Measurements from ENCODE around the gene LONP2. TPM values are rescaled to one million over a fixed set of nuclear protein-coding genes. Genes with fewer than 3 reads are reported as not detected.

LONP2 gene
- total and polyA plus RNA-seq, 2 experiments from 2014 or later, result 12.4 to 25.2 TPM

DNA sequence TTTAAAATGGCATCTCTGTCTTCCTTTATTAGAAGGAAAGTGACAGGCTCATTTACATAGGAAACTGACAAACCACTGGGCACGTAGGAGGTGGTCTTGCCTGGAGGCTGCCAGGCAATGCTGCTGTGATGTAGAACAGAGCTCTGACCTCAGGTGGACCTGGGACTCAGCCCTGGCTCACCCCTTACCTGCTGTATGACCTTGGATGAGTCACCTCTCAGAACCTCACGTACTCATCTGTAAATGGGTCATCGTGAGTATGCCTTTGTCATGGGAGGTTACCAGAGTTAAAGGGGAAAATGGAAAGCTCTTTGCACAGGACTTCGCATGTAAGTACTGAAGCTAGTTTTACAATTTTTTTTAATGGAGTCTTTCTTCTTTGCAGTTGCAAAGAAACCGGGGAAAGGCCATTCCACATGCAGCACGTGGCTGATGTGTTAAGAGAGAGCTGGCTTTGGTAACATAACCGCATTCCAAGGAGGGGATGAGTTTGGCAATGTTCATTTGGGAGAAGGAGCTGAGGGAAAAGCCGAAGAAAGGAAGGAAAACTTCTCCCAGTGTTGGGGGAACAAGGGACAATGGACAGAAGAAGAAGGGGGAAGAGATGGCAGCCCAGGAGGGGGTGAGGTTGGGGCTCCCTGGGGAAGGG lies 37.4 kb upstream of the LONP2 start:
- no peak for DNase-seq (ENCODE audit: low spot score)
- H3K79me2 ChIP-seq (replicated peaks; ENCODE audit: insufficient read depth), result no peaks in the 10 kb centered on the region
- no peak overlapping the region for H3K27ac Mint-ChIP-seq
- no peaks in the 10 kb centered on the region for H3K27me3 ChIP-seq (ENCODE audit: insufficient read depth)
- H3K9me3 Mint-ChIP-seq, result no peaks in the 10 kb centered on the region
- no peaks in the 10 kb centered on the region for H3K4me1 ChIP-seq (ENCODE audit: insufficient read depth)
- H3K4me3 Mint-ChIP-seq, result no peak overlapping the region
- H3K4me2 ChIP-seq, result no peak overlapping the region
- H3K9me2 ChIP-seq (ENCODE audit: insufficient read depth), result no peaks in the 10 kb centered on the region
- TF ChIP-seq, protein P1, sequence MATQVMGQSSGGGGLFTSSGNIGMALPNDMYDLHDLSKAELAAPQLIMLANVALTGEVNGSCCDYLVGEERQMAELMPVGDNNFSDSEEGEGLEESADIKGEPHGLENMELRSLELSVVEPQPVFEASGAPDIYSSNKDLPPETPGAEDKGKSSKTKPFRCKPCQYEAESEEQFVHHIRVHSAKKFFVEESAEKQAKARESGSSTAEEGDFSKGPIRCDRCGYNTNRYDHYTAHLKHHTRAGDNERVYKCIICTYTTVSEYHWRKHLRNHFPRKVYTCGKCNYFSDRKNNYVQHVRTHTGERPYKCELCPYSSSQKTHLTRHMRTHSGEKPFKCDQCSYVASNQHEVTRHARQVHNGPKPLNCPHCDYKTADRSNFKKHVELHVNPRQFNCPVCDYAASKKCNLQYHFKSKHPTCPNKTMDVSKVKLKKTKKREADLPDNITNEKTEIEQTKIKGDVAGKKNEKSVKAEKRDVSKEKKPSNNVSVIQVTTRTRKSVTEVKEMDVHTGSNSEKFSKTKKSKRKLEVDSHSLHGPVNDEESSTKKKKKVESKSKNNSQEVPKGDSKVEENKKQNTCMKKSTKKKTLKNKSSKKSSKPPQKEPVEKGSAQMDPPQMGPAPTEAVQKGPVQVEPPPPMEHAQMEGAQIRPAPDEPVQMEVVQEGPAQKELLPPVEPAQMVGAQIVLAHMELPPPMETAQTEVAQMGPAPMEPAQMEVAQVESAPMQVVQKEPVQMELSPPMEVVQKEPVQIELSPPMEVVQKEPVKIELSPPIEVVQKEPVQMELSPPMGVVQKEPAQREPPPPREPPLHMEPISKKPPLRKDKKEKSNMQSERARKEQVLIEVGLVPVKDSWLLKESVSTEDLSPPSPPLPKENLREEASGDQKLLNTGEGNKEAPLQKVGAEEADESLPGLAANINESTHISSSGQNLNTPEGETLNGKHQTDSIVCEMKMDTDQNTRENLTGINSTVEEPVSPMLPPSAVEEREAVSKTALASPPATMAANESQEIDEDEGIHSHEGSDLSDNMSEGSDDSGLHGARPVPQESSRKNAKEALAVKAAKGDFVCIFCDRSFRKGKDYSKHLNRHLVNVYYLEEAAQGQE (IDR thresholded peaks at IDR 0.05; ENCODE audit: unreplicated experiment), result no peak
- no peak for TF ChIP-seq ZNF331 (CRISPR knock-in tag; IDR thresholded peaks at IDR 0.05; ENCODE audit: low read depth)
- TF ChIP-seq, protein P2, sequence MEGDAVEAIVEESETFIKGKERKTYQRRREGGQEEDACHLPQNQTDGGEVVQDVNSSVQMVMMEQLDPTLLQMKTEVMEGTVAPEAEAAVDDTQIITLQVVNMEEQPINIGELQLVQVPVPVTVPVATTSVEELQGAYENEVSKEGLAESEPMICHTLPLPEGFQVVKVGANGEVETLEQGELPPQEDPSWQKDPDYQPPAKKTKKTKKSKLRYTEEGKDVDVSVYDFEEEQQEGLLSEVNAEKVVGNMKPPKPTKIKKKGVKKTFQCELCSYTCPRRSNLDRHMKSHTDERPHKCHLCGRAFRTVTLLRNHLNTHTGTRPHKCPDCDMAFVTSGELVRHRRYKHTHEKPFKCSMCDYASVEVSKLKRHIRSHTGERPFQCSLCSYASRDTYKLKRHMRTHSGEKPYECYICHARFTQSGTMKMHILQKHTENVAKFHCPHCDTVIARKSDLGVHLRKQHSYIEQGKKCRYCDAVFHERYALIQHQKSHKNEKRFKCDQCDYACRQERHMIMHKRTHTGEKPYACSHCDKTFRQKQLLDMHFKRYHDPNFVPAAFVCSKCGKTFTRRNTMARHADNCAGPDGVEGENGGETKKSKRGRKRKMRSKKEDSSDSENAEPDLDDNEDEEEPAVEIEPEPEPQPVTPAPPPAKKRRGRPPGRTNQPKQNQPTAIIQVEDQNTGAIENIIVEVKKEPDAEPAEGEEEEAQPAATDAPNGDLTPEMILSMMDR (conservative IDR thresholded peaks at IDR 0.05; ENCODE audit: low read depth in 2 of 2), result no peak
- TF ChIP-seq, protein P3, sequence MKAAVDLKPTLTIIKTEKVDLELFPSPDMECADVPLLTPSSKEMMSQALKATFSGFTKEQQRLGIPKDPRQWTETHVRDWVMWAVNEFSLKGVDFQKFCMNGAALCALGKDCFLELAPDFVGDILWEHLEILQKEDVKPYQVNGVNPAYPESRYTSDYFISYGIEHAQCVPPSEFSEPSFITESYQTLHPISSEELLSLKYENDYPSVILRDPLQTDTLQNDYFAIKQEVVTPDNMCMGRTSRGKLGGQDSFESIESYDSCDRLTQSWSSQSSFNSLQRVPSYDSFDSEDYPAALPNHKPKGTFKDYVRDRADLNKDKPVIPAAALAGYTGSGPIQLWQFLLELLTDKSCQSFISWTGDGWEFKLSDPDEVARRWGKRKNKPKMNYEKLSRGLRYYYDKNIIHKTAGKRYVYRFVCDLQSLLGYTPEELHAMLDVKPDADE (IDR thresholded peaks at IDR 0.05), result no peak
- TF ChIP-seq STAT1 (IDR thresholded peaks at IDR 0.05; ENCODE audit: unreplicated experiment), result no peak
- TF ChIP-seq, protein P4, sequence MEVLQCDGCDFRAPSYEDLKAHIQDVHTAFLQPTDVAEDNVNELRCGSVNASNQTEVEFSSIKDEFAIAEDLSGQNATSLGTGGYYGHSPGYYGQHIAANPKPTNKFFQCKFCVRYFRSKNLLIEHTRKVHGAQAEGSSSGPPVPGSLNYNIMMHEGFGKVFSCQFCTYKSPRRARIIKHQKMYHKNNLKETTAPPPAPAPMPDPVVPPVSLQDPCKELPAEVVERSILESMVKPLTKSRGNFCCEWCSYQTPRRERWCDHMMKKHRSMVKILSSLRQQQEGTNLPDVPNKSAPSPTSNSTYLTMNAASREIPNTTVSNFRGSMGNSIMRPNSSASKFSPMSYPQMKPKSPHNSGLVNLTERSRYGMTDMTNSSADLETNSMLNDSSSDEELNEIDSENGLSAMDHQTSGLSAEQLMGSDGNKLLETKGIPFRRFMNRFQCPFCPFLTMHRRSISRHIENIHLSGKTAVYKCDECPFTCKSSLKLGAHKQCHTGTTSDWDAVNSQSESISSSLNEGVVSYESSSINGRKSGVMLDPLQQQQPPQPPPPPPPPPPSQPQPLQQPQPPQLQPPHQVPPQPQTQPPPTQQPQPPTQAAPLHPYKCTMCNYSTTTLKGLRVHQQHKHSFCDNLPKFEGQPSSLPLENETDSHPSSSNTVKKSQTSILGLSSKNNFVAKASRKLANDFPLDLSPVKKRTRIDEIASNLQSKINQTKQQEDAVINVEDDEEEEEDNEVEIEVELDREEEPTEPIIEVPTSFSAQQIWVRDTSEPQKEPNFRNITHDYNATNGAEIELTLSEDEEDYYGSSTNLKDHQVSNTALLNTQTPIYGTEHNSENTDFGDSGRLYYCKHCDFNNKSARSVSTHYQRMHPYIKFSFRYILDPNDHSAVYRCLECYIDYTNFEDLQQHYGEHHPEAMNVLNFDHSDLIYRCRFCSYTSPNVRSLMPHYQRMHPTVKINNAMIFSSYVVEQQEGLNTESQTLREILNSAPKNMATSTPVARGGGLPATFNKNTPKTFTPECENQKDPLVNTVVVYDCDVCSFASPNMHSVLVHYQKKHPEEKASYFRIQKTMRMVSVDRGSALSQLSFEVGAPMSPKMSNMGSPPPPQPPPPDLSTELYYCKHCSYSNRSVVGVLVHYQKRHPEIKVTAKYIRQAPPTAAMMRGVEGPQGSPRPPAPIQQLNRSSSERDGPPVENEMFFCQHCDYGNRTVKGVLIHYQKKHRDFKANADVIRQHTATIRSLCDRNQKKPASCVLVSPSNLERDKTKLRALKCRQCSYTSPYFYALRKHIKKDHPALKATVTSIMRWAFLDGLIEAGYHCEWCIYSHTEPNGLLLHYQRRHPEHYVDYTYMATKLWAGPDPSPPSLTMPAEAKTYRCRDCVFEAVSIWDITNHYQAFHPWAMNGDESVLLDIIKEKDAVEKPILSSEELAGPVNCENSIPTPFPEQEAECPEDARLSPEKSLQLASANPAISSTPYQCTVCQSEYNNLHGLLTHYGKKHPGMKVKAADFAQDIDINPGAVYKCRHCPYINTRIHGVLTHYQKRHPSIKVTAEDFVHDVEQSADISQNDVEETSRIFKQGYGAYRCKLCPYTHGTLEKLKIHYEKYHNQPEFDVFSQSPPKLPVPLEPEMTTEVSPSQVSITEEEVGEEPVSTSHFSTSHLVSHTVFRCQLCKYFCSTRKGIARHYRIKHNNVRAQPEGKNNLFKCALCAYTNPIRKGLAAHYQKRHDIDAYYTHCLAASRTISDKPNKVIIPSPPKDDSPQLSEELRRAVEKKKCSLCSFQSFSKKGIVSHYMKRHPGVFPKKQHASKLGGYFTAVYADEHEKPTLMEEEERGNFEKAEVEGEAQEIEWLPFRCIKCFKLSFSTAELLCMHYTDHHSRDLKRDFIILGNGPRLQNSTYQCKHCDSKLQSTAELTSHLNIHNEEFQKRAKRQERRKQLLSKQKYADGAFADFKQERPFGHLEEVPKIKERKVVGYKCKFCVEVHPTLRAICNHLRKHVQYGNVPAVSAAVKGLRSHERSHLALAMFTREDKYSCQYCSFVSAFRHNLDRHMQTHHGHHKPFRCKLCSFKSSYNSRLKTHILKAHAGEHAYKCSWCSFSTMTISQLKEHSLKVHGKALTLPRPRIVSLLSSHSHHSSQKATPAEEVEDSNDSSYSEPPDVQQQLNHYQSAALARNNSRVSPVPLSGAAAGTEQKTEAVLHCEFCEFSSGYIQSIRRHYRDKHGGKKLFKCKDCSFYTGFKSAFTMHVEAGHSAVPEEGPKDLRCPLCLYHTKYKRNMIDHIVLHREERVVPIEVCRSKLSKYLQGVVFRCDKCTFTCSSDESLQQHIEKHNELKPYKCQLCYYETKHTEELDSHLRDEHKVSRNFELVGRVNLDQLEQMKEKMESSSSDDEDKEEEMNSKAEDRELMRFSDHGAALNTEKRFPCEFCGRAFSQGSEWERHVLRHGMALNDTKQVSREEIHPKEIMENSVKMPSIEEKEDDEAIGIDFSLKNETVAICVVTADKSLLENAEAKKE (CRISPR knock-in tag; IDR thresholded peaks at IDR 0.05), result no peak
- TF ChIP-seq NANOG (IDR thresholded peaks at IDR 0.05; ENCODE audit: borderline replicate concordance), result no peak
- no peak for TF ChIP-seq ZNF114 (CRISPR knock-in tag; IDR thresholded peaks at IDR 0.05)
- no peak for TF ChIP-seq CREB1 (CRISPR knock-in tag; IDR thresholded peaks at IDR 0.05; ENCODE audit: low read depth)
- no peak for TF ChIP-seq POLR2AphosphoS5 (IDR thresholded peaks at IDR 0.05; ENCODE audit: low read depth)
- TF ChIP-seq EZH2 (IDR thresholded peaks at IDR 0.05; ENCODE audit: low read depth, unreplicated experiment), result no peak
- TF ChIP-seq EZH2phosphoT487 (IDR thresholded peaks at IDR 0.05; ENCODE audit: unreplicated experiment), result no peak
- TF ChIP-seq JUNB (IDR thresholded peaks at IDR 0.05; ENCODE audit: unreplicated experiment), result no peak
- H3F3A ChIP-seq (replicated peaks; ENCODE audit: low read depth), result no peaks in the 10 kb centered on the region
- H4K20me1 ChIP-seq (replicated peaks; ENCODE audit: insufficient read depth), result no peaks in the 10 kb centered on the region
- ATAC-seq, result no peak
- H3K27ac ChIP-seq (ENCODE audit: low read depth), result no peak overlapping the region
- H3K36me3 Mint-ChIP-seq (ENCODE audit: low read depth), result no peaks in the 10 kb centered on the region
- no peaks in the 10 kb centered on the region for H3K36me3 ChIP-seq (ENCODE audit: insufficient read depth)
- no peak overlapping the region for H3K4me3 ChIP-seq
- H3K27me3 Mint-ChIP-seq (ENCODE audit: insufficient read depth, low read depth, poor library complexity), result peaks cover 4% of the 10 kb centered on the region
- H3K4me1 Mint-ChIP-seq, result no peaks in the 10 kb centered on the region; the same call in 2 of the 3 replicates
- H2AFZ ChIP-seq, result no peak overlapping the region

All from GM23338 (cell line).